PC-3 (cell line): ENCODE data around the gene PRICKLE1. TPM values are rescaled to one million over a fixed set of nuclear protein-coding genes. Genes with fewer than 3 reads are reported as not detected.

ENCODE experiments used
- ATAC-seq: fragments of 200-7000 bp; cut with Tn5 transposase; 2 replicates; pipeline ENCODE4 v1.9.1; 2020; ENCODE audit warnings: mild to moderate bottlenecking, moderate library complexity
- BruUV-seq: library from RNA; stranded (reverse); fragments of 400-500 nt; replicated peaks from 2 replicates; lab custom pipeline; 2021; lab: Mats Ljungman, UMichigan
- CTCF ChIA-PET: fragments of 300-600 bp; sonication (Branson Sonifier 250); formaldehyde crosslinking; loops from one replicate; lab custom pipeline; 2022; ENCODE audit warnings: antibody characterized with exemption; lab: Charles Lee
- POLR2A ChIA-PET: fragments of 300-600 bp; sonication (Branson Sonifier 250); formaldehyde crosslinking; loops from one replicate; lab custom pipeline; 2022; ENCODE audit warnings: antibody characterized with exemption; ENCODE audit not compliant: unreplicated experiment; lab: Charles Lee
- DNase-seq: peaks from one replicate; pipeline ENCODE4 v3.0.0-alpha.2; 2015
- H2AFZ ChIP-seq: fragments of 300-600 bp; sonication (generic); 2 replicates; pipeline ENCODE4 v1.6.0; 2016; ENCODE audit warnings: antibody characterized with exemption, low read length
- H3F3A ChIP-seq: fragments of 300-600 bp; sonication (generic); one replicate; pipeline ENCODE4 v1.6.0; 2017; ENCODE audit warnings: antibody characterized with exemption, low read length, control low read depth, mild to moderate bottlenecking; ENCODE audit not compliant: unreplicated experiment
- H3K27ac ChIP-seq: fragments of 300-600 bp; sonication (generic); 2 replicates; pipeline ENCODE4 v1.5.1; 2016; ENCODE audit warnings: mild to moderate bottlenecking, low read length
- H3K27me3 ChIP-seq: fragments of 300-600 bp; sonication (generic); 2 replicates; pipeline ENCODE4 v1.6.1; 2016; ENCODE audit warnings: low read length, mixed read lengths
- H3K36me3 ChIP-seq: fragments of 300-600 bp; sonication (generic); 2 replicates; pipeline ENCODE4 v1.6.1; 2016; ENCODE audit warnings: low read depth, mixed run types, low read length, mixed read lengths
- H3K4me1 ChIP-seq: fragments of 300-600 bp; sonication (generic); 2 replicates; pipeline ENCODE4 v1.5.1; 2016; ENCODE audit warnings: low read length; ENCODE audit not compliant: insufficient read depth
- H3K4me2 ChIP-seq: fragments of 300-600 bp; sonication (generic); 2 replicates; pipeline ENCODE4 v1.6.0; 2016; ENCODE audit warnings: low read length
- H3K4me3 ChIP-seq: fragments of 300-600 bp; sonication (generic); 2 replicates; pipeline ENCODE4 v1.5.1; 2016; ENCODE audit warnings: mild to moderate bottlenecking, low read length, mixed read lengths
- H3K79me2 ChIP-seq: fragments of 300-600 bp; sonication (generic); 2 replicates; pipeline ENCODE4 v1.6.1; 2017; ENCODE audit warnings: low read length, mixed read lengths
- H3K9ac ChIP-seq: fragments of 300-600 bp; sonication (generic); 2 replicates; pipeline ENCODE4 v1.6.0; 2016; ENCODE audit warnings: mild to moderate bottlenecking, low read length
- H3K9me2 ChIP-seq: fragments of 300-600 bp; sonication (generic); replicated peaks from 2 replicates; pipeline ENCODE4 v1.6.1; 2016; ENCODE audit warnings: mixed run types, low read length, mixed read lengths
- H3K9me3 ChIP-seq: fragments of 300-600 bp; sonication (generic); 2 replicates; pipeline ENCODE4 v1.6.1; 2016; ENCODE audit warnings: low read length, mixed read lengths
- H4K20me1 ChIP-seq: fragments of 300-600 bp; sonication (generic); 2 replicates; pipeline ENCODE4 v1.6.1; 2016; ENCODE audit warnings: low read length, mixed read lengths
- EZH2 ChIP-seq: fragments of 300-600 bp; sonication (generic); IDR thresholded peaks from one replicate; pipeline ENCODE4 v1.6.1; 2017; ENCODE audit warnings: antibody characterized with exemption, mild to moderate bottlenecking, low read length; ENCODE audit not compliant: unreplicated experiment
- EZH2phosphoT487 ChIP-seq: fragments of 300-600 bp; sonication (generic); IDR thresholded peaks from 2 replicates; pipeline ENCODE4 v1.6.1; 2018; ENCODE audit warnings: mild to moderate bottlenecking, antibody characterized with exemption, low read length, borderline replicate concordance
- intact Hi-C: fragments of 100-400 bp; cut with micrococcal nuclease; formaldehyde crosslinking; loops from 2 replicates; pipeline ENCODE4 v1.9.0; 2023
- total RNA-seq: library from RNA; depleted of rRNA; stranded (reverse); fragments of >200 nt; gene quantifications from 2 replicates; pipeline ENCODE4 v1.2.3, GENCODE V29; 2014
- TF ChIP-seq, protein P1 (sequence below): fragments of 300-600 bp; sonication (generic); conservative IDR thresholded peaks from 2 replicates; pipeline ENCODE4 v1.5.1; 2017; ENCODE audit warnings: antibody characterized with exemption, low read depth, mild to moderate bottlenecking, low read length

The PRICKLE1 gene
- total RNA-seq, 1 experiment from 2014 or later: 17.2 TPM

DNA sequence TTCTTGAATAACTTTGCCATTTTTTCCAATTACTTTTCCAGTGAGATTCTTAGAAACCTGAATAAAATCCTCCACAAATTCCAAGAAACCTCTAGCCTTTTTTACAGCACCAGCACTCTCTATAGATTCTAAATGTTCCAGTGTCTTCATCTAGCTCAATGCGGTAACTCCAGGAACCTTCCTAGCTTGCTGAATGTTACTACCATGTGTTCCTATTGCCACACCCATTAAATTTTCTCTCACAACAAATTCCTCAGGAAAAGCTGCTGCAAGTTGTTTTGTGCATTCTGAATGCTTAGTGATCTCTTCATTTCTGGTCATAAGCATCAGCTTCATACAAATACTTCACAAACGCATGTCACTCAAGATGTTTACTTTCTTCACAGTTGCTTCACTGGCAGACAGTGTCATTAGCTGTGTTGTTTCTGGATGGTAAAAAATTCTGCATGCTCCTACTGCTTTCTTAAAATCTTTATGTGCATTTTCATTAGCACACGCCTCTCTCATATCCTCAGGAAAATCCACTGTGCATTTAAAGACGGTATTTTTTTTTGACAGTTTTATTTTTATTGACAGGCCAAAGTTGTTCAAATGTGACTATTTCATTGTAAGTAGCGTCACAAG lies 156.9 kb downstream of the PRICKLE1 start:
- H3K27me3 ChIP-seq: no peaks in the 10 kb centered on the region
- CTCF ChIA-PET: no interaction called here
- intact Hi-C loops: no loop called here
- no peaks in the 10 kb centered on the region for H3F3A ChIP-seq
- H2AFZ ChIP-seq: no peak overlapping the region
- no peak overlapping the region for H3K9ac ChIP-seq
- DNase-seq (no peak), ATAC-seq (no peak)
- no peaks in the 10 kb centered on the region for H4K20me1 ChIP-seq
- H3K4me2 ChIP-seq: no peak overlapping the region
- no peak overlapping the region for H3K27ac ChIP-seq
- POLR2A ChIA-PET: no interaction called here
- TF ChIP-seq, protein P1, sequence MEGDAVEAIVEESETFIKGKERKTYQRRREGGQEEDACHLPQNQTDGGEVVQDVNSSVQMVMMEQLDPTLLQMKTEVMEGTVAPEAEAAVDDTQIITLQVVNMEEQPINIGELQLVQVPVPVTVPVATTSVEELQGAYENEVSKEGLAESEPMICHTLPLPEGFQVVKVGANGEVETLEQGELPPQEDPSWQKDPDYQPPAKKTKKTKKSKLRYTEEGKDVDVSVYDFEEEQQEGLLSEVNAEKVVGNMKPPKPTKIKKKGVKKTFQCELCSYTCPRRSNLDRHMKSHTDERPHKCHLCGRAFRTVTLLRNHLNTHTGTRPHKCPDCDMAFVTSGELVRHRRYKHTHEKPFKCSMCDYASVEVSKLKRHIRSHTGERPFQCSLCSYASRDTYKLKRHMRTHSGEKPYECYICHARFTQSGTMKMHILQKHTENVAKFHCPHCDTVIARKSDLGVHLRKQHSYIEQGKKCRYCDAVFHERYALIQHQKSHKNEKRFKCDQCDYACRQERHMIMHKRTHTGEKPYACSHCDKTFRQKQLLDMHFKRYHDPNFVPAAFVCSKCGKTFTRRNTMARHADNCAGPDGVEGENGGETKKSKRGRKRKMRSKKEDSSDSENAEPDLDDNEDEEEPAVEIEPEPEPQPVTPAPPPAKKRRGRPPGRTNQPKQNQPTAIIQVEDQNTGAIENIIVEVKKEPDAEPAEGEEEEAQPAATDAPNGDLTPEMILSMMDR: no peak
- TF ChIP-seq EZH2 (no peak), EZH2phosphoT487 (no peak)
- H3K9me3 ChIP-seq: no peaks in the 10 kb centered on the region
- H3K4me1 ChIP-seq: no peaks in the 10 kb centered on the region
- H3K36me3 ChIP-seq: no peaks in the 10 kb centered on the region
- H3K4me3 ChIP-seq: no peak overlapping the region
- BruUV-seq: no TSS peak
- no peaks in the 10 kb centered on the region for H3K9me2 ChIP-seq
- H3K79me2 ChIP-seq: no peaks in the 10 kb centered on the region

DNA sequence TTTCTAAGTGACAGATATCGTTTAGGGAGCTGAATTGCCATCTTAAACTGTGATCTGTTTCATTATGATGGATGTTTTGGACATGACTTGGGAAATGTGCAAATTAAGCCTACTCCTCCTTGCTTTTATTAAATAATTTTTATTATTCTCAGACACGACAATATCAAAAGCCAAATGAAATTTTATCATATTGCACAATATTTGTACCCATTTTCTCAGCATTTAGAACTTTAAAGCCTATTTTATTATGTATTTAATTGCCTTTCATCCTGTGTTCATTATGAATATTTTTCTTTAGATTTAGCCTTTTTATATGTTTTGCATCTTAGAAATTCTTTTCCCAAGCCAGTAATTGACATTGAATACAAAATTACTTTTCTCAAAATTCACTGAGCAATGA lies 160.7 kb downstream of the PRICKLE1 start:
- Histone ChIP-seq H3K9ac (no peak overlapping the region), H3K9me2 (no peaks in the 10 kb centered on the region), H3K9me3 (no peaks in the 10 kb centered on the region), H3K79me2 (no peaks in the 10 kb centered on the region), H3K27ac (no peak overlapping the region), H3K36me3 (no peaks in the 10 kb centered on the region), H3K4me1 (peaks cover 12% of the 10 kb centered on the region), H4K20me1 (no peaks in the 10 kb centered on the region), H3K4me2 (no peak overlapping the region), H3F3A (no peaks in the 10 kb centered on the region), H3K27me3 (no peaks in the 10 kb centered on the region), H2AFZ (no peak overlapping the region), H3K4me3 (no peak overlapping the region)
- ChIA-PET POLR2A (no interaction called here), CTCF (no interaction called here)
- TF ChIP-seq EZH2 (no peak), EZH2phosphoT487 (no peak)
- TF ChIP-seq, protein P1: no peak
- intact Hi-C loops: no loop called here
- no TSS peak for BruUV-seq
- DNase-seq (no peak), ATAC-seq (no peak)

DNA sequence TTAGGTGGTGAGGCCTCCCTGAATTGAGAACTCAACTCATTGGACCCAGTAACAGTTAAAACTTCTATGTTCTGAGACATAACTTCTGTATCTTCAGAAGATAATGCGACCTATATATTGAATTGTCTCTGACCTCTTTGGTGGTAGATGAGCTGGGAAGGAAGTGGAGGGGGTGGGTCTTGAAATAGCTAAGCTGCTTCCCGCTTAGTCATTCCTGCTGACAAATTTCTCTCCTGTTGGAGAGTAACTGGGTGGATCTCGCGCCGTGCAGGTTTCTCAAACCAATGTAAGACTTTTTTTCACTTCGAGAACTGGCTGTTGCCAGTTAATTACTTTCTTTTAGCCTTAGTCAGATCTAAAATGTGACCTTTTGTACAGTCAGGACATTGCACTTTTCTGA lies 162.8 kb downstream of the PRICKLE1 start:
- CTCF ChIA-PET: interaction anchor here (0.6 kb wide), 1 partner anchor 1520 kb away, joined by 3 read pairs; no protein-coding TSS in a partner anchor
- Histone ChIP-seq H3K36me3 (no peaks in the 10 kb centered on the region), H3K4me3 (0 out of 2 replicates have a peak overlapping the region, but pooled peaks have one; percentile 32), H3K9me3 (no peaks in the 10 kb centered on the region), H3K9ac (no peak overlapping the region), H3K4me2 (peak overlapping the region; percentile 65), H3K79me2 (no peaks in the 10 kb centered on the region), H3K9me2 (no peaks in the 10 kb centered on the region), H3K4me1 (peaks cover 19% of the 10 kb centered on the region), H4K20me1 (no peaks in the 10 kb centered on the region), H3K27me3 (no peaks in the 10 kb centered on the region), H3F3A (no peaks in the 10 kb centered on the region), H3K27ac (peak overlapping the region; percentile 43), H2AFZ (peak overlapping the region; percentile 49; the same call in 1 of the 2 replicates)
- BruUV-seq: no TSS peak
- TF ChIP-seq EZH2: no peak
- no peak for TF ChIP-seq EZH2phosphoT487
- TF ChIP-seq, protein P1: no peak
- intact Hi-C loops: no loop called here
- POLR2A ChIA-PET: no interaction called here
- peak; percentile 74 for DNase-seq
- peak; percentile 94 for ATAC-seq
